AG04449 (cell line): ENCODE measurements around the gene EXOC4.

Experiments used
- CTCF ChIA-PET: fragments of 350-600 bp; formaldehyde crosslinking; extraction: SDS; loops from one replicate; lab custom pipeline; 2021; ENCODE audit warnings: antibody characterized with exemption; lab: Yijun Ruan, JAX
- POLR2A ChIA-PET: fragments of 400-600, 350-600 bp; formaldehyde crosslinking; extraction: SDS; loops from one replicate; lab custom pipeline; 2020; ENCODE audit warnings: antibody characterized with exemption, inconsistent platforms; lab: Yijun Ruan, JAX
- DNase-seq: peaks from one replicate; pipeline ENCODE4 v3.0.0-alpha.2; 2010; ENCODE audit warnings: low read depth, low spot score
- H3K4me3 ChIP-seq: 2 replicates; pipeline ENCODE4 v1.5.1; 2011; ENCODE audit warnings: low read depth, mild to moderate bottlenecking, control low read depth, low read length
- CTCF ChIP-seq: IDR thresholded peaks from one replicate; pipeline ENCODE4 v1.5.1; 2011; ENCODE audit warnings: mild to moderate bottlenecking, moderate library complexity, low read length, control low read depth, inconsistent platforms; ENCODE audit not compliant: insufficient read depth; ENCODE audit errors: missing control alignments

EXOC4 gene

GRCh38 chr7:133609806-133610205 lies 356.9 kb downstream of the EXOC4 start:
- CTCF ChIA-PET: interaction anchor here (0.8 kb wide), 1 partner anchor 12 kb away, joined by 3 read pairs; no protein-coding TSS in a partner anchor
- DNase-seq: no peak
- POLR2A ChIA-PET: no interaction called here
- H3K4me3 ChIP-seq: no peak overlapping the region
- no peak for TF ChIP-seq CTCF

GRCh38 chr7:133611955-133612354 lies 359.1 kb downstream of the EXOC4 start:
- ChIA-PET CTCF (no interaction called here), POLR2A (no interaction called here)
- TF ChIP-seq CTCF: no peak
- DNase-seq: no peak
- H3K4me3 ChIP-seq: no peak overlapping the region

- CTCF ChIA-PET: no interaction called here
- POLR2A ChIA-PET: no interaction called here
- no peak for DNase-seq
- TF ChIP-seq CTCF: no peak
- no peak overlapping the region for H3K4me3 ChIP-seq
These were observed 360.4 kb downstream of the EXOC4 start for GRCh38 chr7:133613250-133613790.

- no peak for DNase-seq
- ChIA-PET POLR2A (no interaction called here), CTCF (no interaction called here)
- TF ChIP-seq CTCF: no peak
- H3K4me3 ChIP-seq: no peak overlapping the region
These were observed 361.4 kb downstream of the EXOC4 start for GRCh38 chr7:133614251-133614650.

GRCh38 chr7:133618970-133619369 lies 366.1 kb downstream of the EXOC4 start:
- no peak for DNase-seq
- TF ChIP-seq CTCF: no peak
- no peak overlapping the region for H3K4me3 ChIP-seq
- ChIA-PET CTCF (no interaction called here), POLR2A (no interaction called here)

GRCh38 chr7:133619491-133619890 lies 366.6 kb downstream of the EXOC4 start:
- no peak for DNase-seq
- ChIA-PET POLR2A (no interaction called here), CTCF (no interaction called here)
- no peak overlapping the region for H3K4me3 ChIP-seq
- no peak for TF ChIP-seq CTCF
